Breast epithelium (tissue), 4 donors: ENCODE results near the gene STMND1. TPM values are rescaled to one million over a fixed set of nuclear protein-coding genes. Genes with fewer than 3 reads are reported as not detected.

Experiments used
- DNase-seq, 2 donors: peaks; one replicate each; pipeline ENCODE4 v3.0.0-alpha.2; 2019; ENCODE audit warnings: low spot score in 2 of 2
- H3K27ac ChIP-seq, 2 donors: fragments of 200-600 bp; sonication (generic) in 1 of 2; one replicate each; pipeline ENCODE4 v1.5.1; 2016 to 2019; ENCODE audit warnings: mild to moderate bottlenecking in 1 of 2
- H3K27me3 ChIP-seq, 2 donors: fragments of 200-600 bp; sonication (generic) in 1 of 2; one replicate each; pipeline versions ENCODE4 v1.5.1 to v1.6.0; 2017 to 2019; ENCODE audit warnings: control low read depth in 1 of 2, mild to moderate bottlenecking in 1 of 2
- H3K36me3 ChIP-seq: fragments of 200-600 bp; one replicate; pipeline ENCODE4 v1.5.1; 2019
- H3K4me1 ChIP-seq, 2 donors: fragments of 200-600 bp; sonication (generic); one replicate each; pipeline ENCODE4 v1.5.1; 2016 to 2019; ENCODE audit warnings: control low read depth in 1 of 2
- H3K4me3 ChIP-seq, 3 donors: fragments of 200-600 bp; sonication (generic); 1 replicate in 2 of 3; 2 replicates in 1 of 3; pipeline ENCODE4 v1.5.1; 2016 to 2019; ENCODE audit warnings: mild to moderate bottlenecking in 3 of 3, moderate library complexity in 2 of 3
- H3K9me3 ChIP-seq, 2 donors: fragments of 200-600 bp; sonication (generic) in 1 of 2; one replicate each; pipeline ENCODE4 v1.5.1; 2016 to 2019; ENCODE audit warnings: control low read depth in 1 of 2
- CTCF ChIP-seq, 3 donors: fragments of 450-650 bp; IDR thresholded peaks; one replicate each; pipeline ENCODE4 v1.5.1; 2016 to 2017; ENCODE audit warnings: antibody characterized with exemption in 3 of 3, mild to moderate bottlenecking in 3 of 3, moderate library complexity in 3 of 3
- POLR2A ChIP-seq: fragments of 450-650 bp; IDR thresholded peaks from one replicate; pipeline ENCODE4 v1.6.1; 2016; ENCODE audit warnings: antibody characterized with exemption, mild to moderate bottlenecking, moderate library complexity
- POLR2AphosphoS5 ChIP-seq, 3 donors: sonication (generic); formaldehyde crosslinking; IDR thresholded peaks; one replicate each; pipeline ENCODE4 v1.6.1; 2017; ENCODE audit warnings: antibody characterized with exemption in 3 of 3
- intact Hi-C: fragments of 100-400 bp; cut with DNase I; formaldehyde crosslinking; loops from one replicate; pipeline ENCODE4 v1.15.1; 2023; ENCODE audit warnings: low total_unique reads
- total RNA-seq, 3 donors: library from RNA; depleted of rRNA; stranded (reverse); fragments of >200 nt; gene quantifications; one replicate each; pipeline ENCODE4 v1.1.0, GENCODE V29; 2016

The STMND1 gene
- total RNA-seq, 3 donors from 2014 or later = 0.98 to 2.5 TPM; not detected in 1

GRCh38 chr6:17157617-17158016 is 55.8 kb downstream of the STMND1 start:
- no peaks in the 10 kb centered on the region for H3K4me1 ChIP-seq
- intact Hi-C loops = loop anchor here (10.0 kb wide), 2 partner anchors 427 to 637 kb away; no protein-coding TSS in a partner anchor
- H3K27ac ChIP-seq = no peak overlapping the region

GRCh38 chr6:17159240-17159639 is 57.4 kb downstream of the STMND1 start:
- H3K4me3 ChIP-seq = no peak overlapping the region
- H3K36me3 ChIP-seq = no peaks in the 10 kb centered on the region
- no peak for DNase-seq
- no peak overlapping the region for H3K27ac ChIP-seq
- H3K4me1 ChIP-seq = no peaks in the 10 kb centered on the region
- TF ChIP-seq POLR2A (no peak), CTCF (IDR thresholded peaks at IDR 0.05) (no peak), POLR2AphosphoS5 (IDR thresholded peaks at IDR 0.05) (no peak)
- no peaks in the 10 kb centered on the region for H3K27me3 ChIP-seq
- H3K9me3 ChIP-seq = no peaks in the 10 kb centered on the region
- intact Hi-C loops = loop anchor here (10.0 kb wide), 2 partner anchors 426 to 636 kb away; no protein-coding TSS in a partner anchor

More at GRCh38 chr6:17157617-17158016, 55.8 kb downstream of the STMND1 start:
- Histone ChIP-seq H3K4me3 (no peak overlapping the region), H3K27me3 (no peaks in the 10 kb centered on the region), H3K9me3 (no peaks in the 10 kb centered on the region), H3K36me3 (no peaks in the 10 kb centered on the region)
- TF ChIP-seq POLR2A = no peak
- no peak for TF ChIP-seq POLR2AphosphoS5 (IDR thresholded peaks at IDR 0.05)
- TF ChIP-seq CTCF (IDR thresholded peaks at IDR 0.05) = no peak
- no peak for DNase-seq

- Histone ChIP-seq H3K27ac (no peak overlapping the region), H3K4me3 (no peak overlapping the region), H3K36me3 (no peaks in the 10 kb centered on the region), H3K27me3 (no peaks in the 10 kb centered on the region), H3K4me1 (no peaks in the 10 kb centered on the region), H3K9me3 (no peaks in the 10 kb centered on the region)
- TF ChIP-seq POLR2AphosphoS5 (IDR thresholded peaks at IDR 0.05) (no peak), CTCF (IDR thresholded peaks at IDR 0.05) (no peak), POLR2A (no peak)
- intact Hi-C loops = no loop called here
- DNase-seq = no peak
Measured at GRCh38 chr6:17161076-17161475, 59.2 kb downstream of the STMND1 start.

GRCh38 chr6:17165383-17165782 is 63.5 kb downstream of the STMND1 start:
- intact Hi-C loops = no loop called here
- TF ChIP-seq POLR2A (no peak), POLR2AphosphoS5 (IDR thresholded peaks at IDR 0.05) (no peak), CTCF (IDR thresholded peaks at IDR 0.05) (no peak)
- Histone ChIP-seq H3K36me3 (no peaks in the 10 kb centered on the region), H3K27ac (no peak overlapping the region), H3K9me3 (no peaks in the 10 kb centered on the region), H3K27me3 (no peaks in the 10 kb centered on the region), H3K4me3 (no peak overlapping the region), H3K4me1 (no peaks in the 10 kb centered on the region)
- no peak for DNase-seq

- H3K36me3 ChIP-seq = no peaks in the 10 kb centered on the region
- H3K4me3 ChIP-seq = no peak overlapping the region
- no peak overlapping the region for H3K27ac ChIP-seq
- no peaks in the 10 kb centered on the region for H3K9me3 ChIP-seq
- intact Hi-C loops = no loop called here
- H3K4me1 ChIP-seq = no peaks in the 10 kb centered on the region
- H3K27me3 ChIP-seq = no peaks in the 10 kb centered on the region
- DNase-seq = no peak
- no peak for TF ChIP-seq POLR2AphosphoS5 (IDR thresholded peaks at IDR 0.05)
- no peak for TF ChIP-seq POLR2A
- TF ChIP-seq CTCF (IDR thresholded peaks at IDR 0.05) = peak in 1 of 3 donors; percentile 40
Measured at GRCh38 chr6:17167327-17167979, 65.6 kb downstream of the STMND1 start.
